K562 (cell line): ENCODE results near the gene BIRC7. TPM values are rescaled to one million over a fixed set of nuclear protein-coding genes. Genes with fewer than 3 reads are reported as not detected.

Experiments used
- CREB3L1 ChIP-seq: fragments of 450-650 bp; IDR thresholded peaks from 2 replicates; pipeline ENCODE4 v1.6.1; 2014; ENCODE audit warnings: low read depth, mild to moderate bottlenecking, moderate library complexity, borderline replicate concordance
- E2F3 ChIP-seq: fragments of 250-450 bp; sonication (Bioruptor Pico); IDR thresholded peaks from 2 replicates; pipeline ENCODE4 v1.4.0; 2020; ENCODE audit warnings: mild to moderate bottlenecking
- ESRRA ChIP-seq: fragments of 450-650 bp; IDR thresholded peaks from 2 replicates; pipeline ENCODE4 v1.6.1; 2014; ENCODE audit warnings: low read depth, mild to moderate bottlenecking, moderate library complexity, borderline replicate concordance
- FOXK2 ChIP-seq, 2 experiments: fragments of 450-650 bp; IDR thresholded peaks in 1 of 2; conservative IDR thresholded peaks in 1 of 2; 2 replicates each; pipeline ENCODE4 v1.6.1; 2016; ENCODE audit warnings: low read depth in 2 of 2, mild to moderate bottlenecking in 1 of 2
- KAT7 ChIP-seq: sonication (generic); formaldehyde crosslinking; IDR thresholded peaks from 2 replicates; pipeline ENCODE4 v1.8.0; 2022; ENCODE audit warnings: missing genetic modification reagents, mild to moderate bottlenecking, borderline replicate concordance
- KLF13 ChIP-seq: fragments of 450-650 bp; IDR thresholded peaks from 2 replicates; pipeline ENCODE4 v1.6.1; 2016; ENCODE audit warnings: missing genetic modification characterization, low read depth, mild to moderate bottlenecking, missing compliant biosample characterization, moderate library complexity, borderline replicate concordance
- MITF ChIP-seq: IDR thresholded peaks from 2 replicates; pipeline ENCODE4 v1.6.1; 2014; ENCODE audit warnings: antibody characterized with exemption
- MTA3 ChIP-seq: fragments of 450-650 bp; formaldehyde crosslinking; IDR thresholded peaks from 2 replicates; pipeline ENCODE4 v1.6.1; 2017; ENCODE audit warnings: mild to moderate bottlenecking, borderline replicate concordance
- MYC ChIP-seq, 2 experiments: fragments of 250-450 bp in 1 of 2; sonication (Bioruptor Pico) in 1 of 2; IDR thresholded peaks; 2 replicates each; pipeline versions ENCODE4 v1.5.1 to v1.6.1; 2012 to 2021; ENCODE audit warnings: low read depth in 2 of 2, borderline replicate concordance in 1 of 2, improper control_type of control experiment in 1 of 2, low read length in 1 of 2, mild to moderate bottlenecking in 1 of 2, moderate library complexity in 1 of 2
- NFRKB ChIP-seq: fragments of 450-650 bp; IDR thresholded peaks from 2 replicates; pipeline ENCODE4 v1.6.1; 2016; ENCODE audit warnings: low read depth
- PML ChIP-seq: IDR thresholded peaks from 2 replicates; pipeline ENCODE4 v1.6.1; 2012; ENCODE audit warnings: low read length, inconsistent platforms
- RBM25 ChIP-seq: fragments of 200-400 bp; formaldehyde crosslinking; IDR thresholded peaks from 2 replicates; pipeline ENCODE4 v1.6.1; 2018; ENCODE audit warnings: low read length, low read depth, moderate library complexity; ENCODE audit not compliant: severe bottlenecking
- SMAD1 ChIP-seq: fragments of 150-350 bp; IDR thresholded peaks from 2 replicates; pipeline ENCODE4 v1.6.1; 2014; ENCODE audit warnings: low read length, low read depth; ENCODE audit not compliant: partially characterized antibody
- SUPT5H ChIP-seq: fragments of 450-650 bp; IDR thresholded peaks from 2 replicates; pipeline ENCODE4 v1.6.1; 2016
- TAF1 ChIP-seq: IDR thresholded peaks from 2 replicates; pipeline ENCODE4 v1.6.1; 2011; ENCODE audit warnings: mild to moderate bottlenecking, low read length, moderate library complexity; ENCODE audit not compliant: insufficient read depth, control insufficient read depth, severe bottlenecking; ENCODE audit errors: extremely low read depth
- ZNF12 ChIP-seq: sonication (generic); formaldehyde crosslinking; IDR thresholded peaks from 2 replicates; pipeline ENCODE4 v1.4.0; 2020; ENCODE audit warnings: mild to moderate bottlenecking, missing genetic modification reagents
- ZNF121 ChIP-seq: sonication (generic); formaldehyde crosslinking; conservative IDR thresholded peaks from 2 replicates; pipeline ENCODE4 v1.8.0; 2022; ENCODE audit warnings: missing genetic modification reagents
- ZNF143 ChIP-seq: sonication (generic); formaldehyde crosslinking; IDR thresholded peaks from 2 replicates; pipeline ENCODE4 v1.9.0; 2022; ENCODE audit warnings: mild to moderate bottlenecking, missing genetic modification reagents
- ZNF282 ChIP-seq: sonication (generic); formaldehyde crosslinking; IDR thresholded peaks from 2 replicates; pipeline ENCODE4 v1.8.1; 2023; ENCODE audit warnings: missing genetic modification reagents
- ZNF311 ChIP-seq: fragments of 250-450 bp; sonication (Bioruptor Pico); IDR thresholded peaks from 2 replicates; pipeline ENCODE4 v1.4.0; 2020; ENCODE audit warnings: mild to moderate bottlenecking, moderate library complexity
- ZSCAN29 ChIP-seq: fragments of 450-650 bp; IDR thresholded peaks from 2 replicates; pipeline ENCODE4 v1.6.1; 2017
- polyA plus RNA-seq, 8 experiments: library from polyadenylated mRNA; depleted of rRNA in 4 of 8; stranded (reverse) in 5 of 8; unstranded in 3 of 8; fragments of >200 nt; fragmentation: Nextera tagmentation in 2 of 8; fragmentation: Illumina TruSeq in 1 of 8; extraction: Ambion mirVana in 2 of 8; extraction: Trizol in 1 of 8; gene quantifications; 2 replicates each; pipeline versions ENCODE4 v1.2.1 to v1.2.3, GENCODE V29; 2011 to 2014; ENCODE audit warnings: inconsistent platforms in 1 of 8, missing spikeins in 1 of 8
- total RNA-seq, 7 experiments: library from RNA; depleted of rRNA in 6 of 7; stranded (reverse); fragments of >200 nt in 6 of 7; fragmentation: Illumina TruSeq in 2 of 7; extraction: Trizol in 2 of 7; gene quantifications; 2 replicates each; pipeline versions ENCODE4 v1.2.1 to v1.2.3, GENCODE V29; 2011 to 2021; ENCODE audit warnings: low replicate concordance in 1 of 7
- TF ChIP-seq, protein P1 (sequence below): fragments of 450-650 bp; formaldehyde crosslinking; IDR thresholded peaks from 2 replicates; pipeline ENCODE4 v1.4.0; 2020; ENCODE audit warnings: mild to moderate bottlenecking, moderate library complexity
- TF ChIP-seq, protein P2 (sequence below): fragments of 450-650 bp; conservative IDR thresholded peaks from 2 replicates; pipeline ENCODE4 v1.6.1; 2016; ENCODE audit warnings: missing genetic modification characterization, low read depth, mild to moderate bottlenecking, missing compliant biosample characterization, moderate library complexity

BIRC7 gene
- total and polyA plus RNA-seq, 9 of the 15 experiments (the other 6 are each of a cell fraction or from before 2014, with no cell fraction given), result 0.14 to 0.19 (median 0.16) TPM; not detected in 5

- peak; percentile 77 for TF ChIP-seq MITF
- no peak for TF ChIP-seq RBM25
- TF ChIP-seq, protein P1, sequence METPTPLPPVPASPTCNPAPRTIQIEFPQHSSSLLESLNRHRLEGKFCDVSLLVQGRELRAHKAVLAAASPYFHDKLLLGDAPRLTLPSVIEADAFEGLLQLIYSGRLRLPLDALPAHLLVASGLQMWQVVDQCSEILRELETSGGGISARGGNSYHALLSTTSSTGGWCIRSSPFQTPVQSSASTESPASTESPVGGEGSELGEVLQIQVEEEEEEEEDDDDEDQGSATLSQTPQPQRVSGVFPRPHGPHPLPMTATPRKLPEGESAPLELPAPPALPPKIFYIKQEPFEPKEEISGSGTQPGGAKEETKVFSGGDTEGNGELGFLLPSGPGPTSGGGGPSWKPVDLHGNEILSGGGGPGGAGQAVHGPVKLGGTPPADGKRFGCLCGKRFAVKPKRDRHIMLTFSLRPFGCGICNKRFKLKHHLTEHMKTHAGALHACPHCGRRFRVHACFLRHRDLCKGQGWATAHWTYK (CRISPR knock-in tag), result peak; percentile 38; the same call in 1 of the 2 replicates
- TF ChIP-seq PML, result no peak; the same call in 1 of the 2 replicates
- TF ChIP-seq ZSCAN29, result peak; percentile 29; the same call in 1 of the 2 replicates
- TF ChIP-seq, protein P2, sequence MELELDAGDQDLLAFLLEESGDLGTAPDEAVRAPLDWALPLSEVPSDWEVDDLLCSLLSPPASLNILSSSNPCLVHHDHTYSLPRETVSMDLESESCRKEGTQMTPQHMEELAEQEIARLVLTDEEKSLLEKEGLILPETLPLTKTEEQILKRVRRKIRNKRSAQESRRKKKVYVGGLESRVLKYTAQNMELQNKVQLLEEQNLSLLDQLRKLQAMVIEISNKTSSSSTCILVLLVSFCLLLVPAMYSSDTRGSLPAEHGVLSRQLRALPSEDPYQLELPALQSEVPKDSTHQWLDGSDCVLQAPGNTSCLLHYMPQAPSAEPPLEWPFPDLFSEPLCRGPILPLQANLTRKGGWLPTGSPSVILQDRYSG (tag), result no peak
- no peak for TF ChIP-seq SMAD1
- peak; percentile 87 for TF ChIP-seq CREB3L1
- TF ChIP-seq MTA3, result peak; percentile 69; the same call in 1 of the 2 replicates
- peak; percentile 59; the same call in 1 of the 2 replicates for TF ChIP-seq KLF13 (tag)
- TF ChIP-seq ZNF282 (CRISPR knock-in tag), result no peak
- TF ChIP-seq E2F3, result peak; percentile 93
- TF ChIP-seq ZNF121, result no peak
- TF ChIP-seq ZNF311 (CRISPR knock-in tag), result no peak
- peak; percentile 57 for TF ChIP-seq TAF1
- no peak for TF ChIP-seq NFRKB
- no peak for TF ChIP-seq ZNF12 (CRISPR knock-in tag)
- peak; percentile 70 for TF ChIP-seq MYC (IDR thresholded peaks at IDR 0.05; ENCODE audit: low read depth, low read length)
- no peak for TF ChIP-seq MYC (CRISPR knock-in tag; IDR thresholded peaks at IDR 0.05; ENCODE audit: borderline replicate concordance, low read depth)
- peak; percentile 60 for TF ChIP-seq SUPT5H
- TF ChIP-seq FOXK2 (conservative IDR thresholded peaks at IDR 0.05 in 1 of 2, IDR thresholded peaks at IDR 0.05 in 1 of 2; ENCODE audit: low read depth in 2 of 2), result peak in 1 of 2 experiments; percentile 51; a peak in 1 of 4 replicates
- peak; percentile 79; the same call in 1 of the 2 replicates for TF ChIP-seq ESRRA
- TF ChIP-seq ZNF143 (CRISPR knock-in tag), result peak; percentile 71
- TF ChIP-seq KAT7 (CRISPR knock-in tag), result no peak
Measured at GRCh38 chr20:63216041-63216848, 19.5 kb upstream of the BIRC7 start, which contains the start of gene YTHDF1 (continued).
